WTC11 (cell line): ENCODE measurements around the gene MESP1. TPM values are rescaled to one million over a fixed set of nuclear protein-coding genes. Genes with fewer than 3 reads are reported as not detected.

Source experiments
- ATAC-seq: fragments of 200-7000 bp; cut with Tn5 transposase; 2 replicates; pipeline ENCODE4 v1.10.0; 2021; ENCODE audit warnings: mild to moderate bottlenecking, moderate library complexity
- CTCF ChIA-PET: fragments of 300-600 bp; sonication (Branson Sonifier 250); formaldehyde crosslinking; loops from one replicate; lab custom pipeline; 2021; ENCODE audit warnings: antibody characterized with exemption; lab: Charles Lee
- POLR2A ChIA-PET: fragments of 350-600 bp; sonication (Branson Sonifier 250); formaldehyde crosslinking; loops from one replicate; lab custom pipeline; 2021; ENCODE audit warnings: antibody characterized with exemption; lab: Charles Lee
- DNase-seq: peaks from one replicate; pipeline ENCODE4 v3.0.0; 2021; ENCODE audit warnings: low spot score
- H3K27ac Mint-ChIP-seq: 2 replicates; pipeline ENCODE4 v1.8.0; 2021; ENCODE audit warnings: mixed read lengths
- H3K27me3 Mint-ChIP-seq: 2 replicates; pipeline ENCODE4 v1.8.0; 2021; ENCODE audit warnings: low read depth, mild to moderate bottlenecking, moderate library complexity, mixed read lengths
- H3K36me3 Mint-ChIP-seq: 2 replicates; pipeline ENCODE4 v1.8.0; 2021; ENCODE audit warnings: mixed read lengths
- H3K4me1 Mint-ChIP-seq: 2 replicates; pipeline ENCODE4 v1.8.0; 2022; ENCODE audit warnings: mixed read lengths
- H3K4me3 Mint-ChIP-seq: 2 replicates; pipeline ENCODE4 v1.8.0; 2021; ENCODE audit warnings: mild to moderate bottlenecking, moderate library complexity, mixed read lengths
- H3K9me3 Mint-ChIP-seq: 2 replicates; pipeline ENCODE4 v1.8.0; 2021; ENCODE audit warnings: mixed read lengths
- ATF1 ChIP-seq: sonication (generic); formaldehyde crosslinking; IDR thresholded peaks from 2 replicates; pipeline ENCODE4 v1.8.1; 2023; ENCODE audit warnings: mild to moderate bottlenecking, moderate library complexity, missing genetic modification reagents
- CBFB ChIP-seq: sonication (generic); formaldehyde crosslinking; IDR thresholded peaks from 2 replicates; pipeline ENCODE4 v1.8.1; 2022; ENCODE audit warnings: mild to moderate bottlenecking, low read depth, missing genetic modification reagents
- CREM ChIP-seq: sonication (generic); formaldehyde crosslinking; IDR thresholded peaks from 2 replicates; pipeline ENCODE4 v1.8.1; 2022; ENCODE audit warnings: mild to moderate bottlenecking, missing genetic modification reagents, moderate library complexity
- ELF4 ChIP-seq: sonication (generic); formaldehyde crosslinking; IDR thresholded peaks from 2 replicates; pipeline ENCODE4 v1.8.1; 2022; ENCODE audit warnings: low read depth, mild to moderate bottlenecking, moderate library complexity, missing genetic modification reagents
- GTF2I ChIP-seq: fragments of 250-450 bp; sonication (Bioruptor Pico); conservative IDR thresholded peaks from 2 replicates; pipeline ENCODE4 v1.4.0; 2021; ENCODE audit warnings: mild to moderate bottlenecking
- JUN ChIP-seq: sonication (generic); formaldehyde crosslinking; IDR thresholded peaks from 2 replicates; pipeline ENCODE4 v1.8.0; 2023; ENCODE audit warnings: mild to moderate bottlenecking, missing genetic modification reagents
- NR1H2 ChIP-seq: sonication (generic); formaldehyde crosslinking; IDR thresholded peaks from 2 replicates; pipeline ENCODE4 v1.9.0; 2021; ENCODE audit warnings: mild to moderate bottlenecking, moderate library complexity, missing genetic modification reagents
- PRRX2 ChIP-seq: fragments of 250-450 bp; sonication (Bioruptor Pico); IDR thresholded peaks from 2 replicates; pipeline ENCODE4 v1.8.0; 2021; ENCODE audit warnings: mild to moderate bottlenecking
- TCF7 ChIP-seq: sonication (generic); formaldehyde crosslinking; IDR thresholded peaks from 2 replicates; pipeline ENCODE4 v1.8.0; 2022; ENCODE audit warnings: mild to moderate bottlenecking, low read depth, missing genetic modification reagents, moderate library complexity
- ZNF232 ChIP-seq: sonication (generic); formaldehyde crosslinking; IDR thresholded peaks from 2 replicates; pipeline ENCODE4 v1.8.0; 2022; ENCODE audit warnings: mild to moderate bottlenecking, missing genetic modification reagents
- ZNF281 ChIP-seq: sonication (generic); formaldehyde crosslinking; IDR thresholded peaks from 2 replicates; pipeline ENCODE4 v1.8.0; 2023; ENCODE audit warnings: mild to moderate bottlenecking, missing genetic modification reagents
- ZNF423 ChIP-seq: fragments of 250-450 bp; sonication (Bioruptor Pico); IDR thresholded peaks from 2 replicates; pipeline ENCODE4 v2.1.2; 2022; ENCODE audit warnings: mild to moderate bottlenecking, moderate library complexity
- total RNA-seq: library from RNA; stranded (reverse); gene quantifications from 3 replicates; pipeline ENCODE4 v1.2.3, GENCODE V29; 2021
- TF ChIP-seq, protein P1 (sequence below): sonication (generic); formaldehyde crosslinking; IDR thresholded peaks from 2 replicates; pipeline ENCODE4 v1.8.0; 2022; ENCODE audit warnings: missing genetic modification reagents
- TF ChIP-seq, protein P2 (sequence below): sonication (generic); formaldehyde crosslinking; IDR thresholded peaks from 2 replicates; pipeline ENCODE4 v1.8.1; 2022; ENCODE audit warnings: low read depth, mild to moderate bottlenecking, moderate library complexity, missing genetic modification reagents, borderline replicate concordance

MESP1 gene
- total RNA-seq, 1 experiment from 2014 or later: 0.50 TPM

GRCh38 chr15:89754361-89755154, 3.5 kb upstream of the MESP1 start:
- ATAC-seq (no peak), DNase-seq (no peak)
- Mint-ChIP-seq H3K27me3 (peaks cover 44% of the 10 kb centered on the region), H3K36me3 (no peaks in the 10 kb centered on the region), H3K9me3 (no peaks in the 10 kb centered on the region), H3K27ac (no peak overlapping the region), H3K4me1 (peaks cover 1% of the 10 kb centered on the region; the same call in 1 of the 2 replicates), H3K4me3 (no peak overlapping the region)
- ChIA-PET POLR2A (interaction anchor here (0.7 kb wide), 1 partner anchor 546 kb away, joined by 7 read pairs; no protein-coding TSS in a partner anchor), CTCF (interaction anchor here (1.9 to 3.3 kb wide), 2 partner anchors 14 to 120 kb away, joined by 9 to 17 read pairs; no protein-coding TSS in a partner anchor)
- TF ChIP-seq TCF7 (CRISPR knock-in tag): no peak
- TF ChIP-seq, protein P1, sequence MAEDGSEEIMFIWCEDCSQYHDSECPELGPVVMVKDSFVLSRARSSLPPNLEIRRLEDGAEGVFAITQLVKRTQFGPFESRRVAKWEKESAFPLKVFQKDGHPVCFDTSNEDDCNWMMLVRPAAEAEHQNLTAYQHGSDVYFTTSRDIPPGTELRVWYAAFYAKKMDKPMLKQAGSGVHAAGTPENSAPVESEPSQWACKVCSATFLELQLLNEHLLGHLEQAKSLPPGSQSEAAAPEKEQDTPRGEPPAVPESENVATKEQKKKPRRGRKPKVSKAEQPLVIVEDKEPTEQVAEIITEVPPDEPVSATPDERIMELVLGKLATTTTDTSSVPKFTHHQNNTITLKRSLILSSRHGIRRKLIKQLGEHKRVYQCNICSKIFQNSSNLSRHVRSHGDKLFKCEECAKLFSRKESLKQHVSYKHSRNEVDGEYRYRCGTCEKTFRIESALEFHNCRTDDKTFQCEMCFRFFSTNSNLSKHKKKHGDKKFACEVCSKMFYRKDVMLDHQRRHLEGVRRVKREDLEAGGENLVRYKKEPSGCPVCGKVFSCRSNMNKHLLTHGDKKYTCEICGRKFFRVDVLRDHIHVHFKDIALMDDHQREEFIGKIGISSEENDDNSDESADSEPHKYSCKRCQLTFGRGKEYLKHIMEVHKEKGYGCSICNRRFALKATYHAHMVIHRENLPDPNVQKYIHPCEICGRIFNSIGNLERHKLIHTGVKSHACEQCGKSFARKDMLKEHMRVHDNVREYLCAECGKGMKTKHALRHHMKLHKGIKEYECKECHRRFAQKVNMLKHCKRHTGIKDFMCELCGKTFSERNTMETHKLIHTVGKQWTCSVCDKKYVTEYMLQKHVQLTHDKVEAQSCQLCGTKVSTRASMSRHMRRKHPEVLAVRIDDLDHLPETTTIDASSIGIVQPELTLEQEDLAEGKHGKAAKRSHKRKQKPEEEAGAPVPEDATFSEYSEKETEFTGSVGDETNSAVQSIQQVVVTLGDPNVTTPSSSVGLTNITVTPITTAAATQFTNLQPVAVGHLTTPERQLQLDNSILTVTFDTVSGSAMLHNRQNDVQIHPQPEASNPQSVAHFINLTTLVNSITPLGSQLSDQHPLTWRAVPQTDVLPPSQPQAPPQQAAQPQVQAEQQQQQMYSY: no peak
- TF ChIP-seq CBFB: no peak
- TF ChIP-seq ZNF232: no peak
- TF ChIP-seq ZNF281 (CRISPR knock-in tag): no peak

DNA sequence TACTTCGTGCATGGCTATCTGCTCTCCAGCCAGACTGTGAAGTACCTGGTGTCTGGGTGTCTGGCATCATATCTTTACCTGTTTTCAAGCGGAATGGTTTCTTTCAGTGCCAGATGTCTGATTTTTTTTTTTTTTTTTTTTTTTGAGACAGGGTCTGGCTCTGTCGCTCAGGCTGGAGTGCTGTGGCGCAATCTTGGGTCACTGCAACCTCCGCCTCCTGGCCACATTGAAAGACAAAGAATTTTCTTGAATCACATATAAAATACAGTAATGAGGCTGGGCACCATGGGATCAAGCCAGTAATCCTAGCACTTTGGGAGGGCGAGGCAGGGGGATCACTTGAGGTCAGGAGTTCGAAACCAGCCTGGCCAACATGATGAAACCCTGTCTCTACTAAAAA, 2.8 kb upstream of the MESP1 start:
- CTCF ChIA-PET: interaction anchor here (0.7 to 1.9 kb wide), 2 partner anchors 14 to 30 kb away, joined by 4 to 9 read pairs; no protein-coding TSS in a partner anchor
- POLR2A ChIA-PET: interaction anchor here (0.7 kb wide), 1 partner anchor 545 kb away, joined by 7 read pairs; no protein-coding TSS in a partner anchor
- H3K4me1 Mint-ChIP-seq: peaks cover 6% of the 10 kb centered on the region; the same call in 1 of the 2 replicates
- ATAC-seq (no peak), DNase-seq (no peak)
- TF ChIP-seq PRRX2 (no peak), ATF1 (CRISPR knock-in tag) (no peak), JUN (CRISPR knock-in tag) (no peak), ZNF423 (CRISPR knock-in tag) (no peak), ELF4 (CRISPR knock-in tag) (no peak), TCF7 (CRISPR knock-in tag) (no peak), GTF2I (CRISPR knock-in tag) (no peak), CREM (CRISPR knock-in tag) (no peak), NR1H2 (CRISPR knock-in tag) (no peak)
- TF ChIP-seq, protein P2, sequence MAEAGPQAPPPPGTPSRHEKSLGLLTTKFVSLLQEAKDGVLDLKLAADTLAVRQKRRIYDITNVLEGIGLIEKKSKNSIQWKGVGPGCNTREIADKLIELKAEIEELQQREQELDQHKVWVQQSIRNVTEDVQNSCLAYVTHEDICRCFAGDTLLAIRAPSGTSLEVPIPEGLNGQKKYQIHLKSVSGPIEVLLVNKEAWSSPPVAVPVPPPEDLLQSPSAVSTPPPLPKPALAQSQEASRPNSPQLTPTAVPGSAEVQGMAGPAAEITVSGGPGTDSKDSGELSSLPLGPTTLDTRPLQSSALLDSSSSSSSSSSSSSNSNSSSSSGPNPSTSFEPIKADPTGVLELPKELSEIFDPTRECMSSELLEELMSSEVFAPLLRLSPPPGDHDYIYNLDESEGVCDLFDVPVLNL (CRISPR knock-in tag): no peak
- H3K27me3 Mint-ChIP-seq: peaks cover 44% of the 10 kb centered on the region
- H3K36me3 Mint-ChIP-seq: no peaks in the 10 kb centered on the region
- H3K27ac Mint-ChIP-seq: no peak overlapping the region
- H3K4me3 Mint-ChIP-seq: no peak overlapping the region
- H3K9me3 Mint-ChIP-seq: no peaks in the 10 kb centered on the region
